ENCODE measurements around the gene KIF25. TPM values are rescaled to one million over a fixed set of nuclear protein-coding genes. Genes with fewer than 3 reads are reported as not detected.

The KIF25 gene
- total RNA-seq, 1 experiment from 2014 or later, result 0.59 TPM

DNA sequence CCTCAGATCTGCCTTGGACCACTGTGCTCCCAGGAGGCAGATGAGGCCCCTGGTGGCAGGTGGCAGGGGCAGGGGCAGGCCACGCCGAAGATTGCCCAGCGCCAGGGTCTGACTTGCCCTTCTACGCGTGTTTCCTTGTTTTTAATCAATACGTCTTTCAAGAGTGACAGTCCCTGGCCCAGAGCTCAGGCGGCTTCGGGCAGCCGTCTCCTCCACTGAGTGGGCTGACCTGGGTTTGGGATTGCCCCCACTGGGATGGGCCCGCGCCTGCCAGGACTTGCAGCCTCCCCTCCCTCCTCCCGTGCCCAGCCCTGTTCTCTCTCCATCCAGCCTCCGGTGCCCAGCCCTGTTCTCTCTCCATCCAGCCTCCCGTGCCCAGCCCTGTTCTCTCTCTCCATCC lies 60.4 kb downstream of the KIF25 start:
- TF ChIP-seq, protein P1, sequence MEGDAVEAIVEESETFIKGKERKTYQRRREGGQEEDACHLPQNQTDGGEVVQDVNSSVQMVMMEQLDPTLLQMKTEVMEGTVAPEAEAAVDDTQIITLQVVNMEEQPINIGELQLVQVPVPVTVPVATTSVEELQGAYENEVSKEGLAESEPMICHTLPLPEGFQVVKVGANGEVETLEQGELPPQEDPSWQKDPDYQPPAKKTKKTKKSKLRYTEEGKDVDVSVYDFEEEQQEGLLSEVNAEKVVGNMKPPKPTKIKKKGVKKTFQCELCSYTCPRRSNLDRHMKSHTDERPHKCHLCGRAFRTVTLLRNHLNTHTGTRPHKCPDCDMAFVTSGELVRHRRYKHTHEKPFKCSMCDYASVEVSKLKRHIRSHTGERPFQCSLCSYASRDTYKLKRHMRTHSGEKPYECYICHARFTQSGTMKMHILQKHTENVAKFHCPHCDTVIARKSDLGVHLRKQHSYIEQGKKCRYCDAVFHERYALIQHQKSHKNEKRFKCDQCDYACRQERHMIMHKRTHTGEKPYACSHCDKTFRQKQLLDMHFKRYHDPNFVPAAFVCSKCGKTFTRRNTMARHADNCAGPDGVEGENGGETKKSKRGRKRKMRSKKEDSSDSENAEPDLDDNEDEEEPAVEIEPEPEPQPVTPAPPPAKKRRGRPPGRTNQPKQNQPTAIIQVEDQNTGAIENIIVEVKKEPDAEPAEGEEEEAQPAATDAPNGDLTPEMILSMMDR (conservative IDR thresholded peaks at IDR 0.05), result no peak
- H3T11ph ChIP-seq (ENCODE audit: low read length), result no peak overlapping the region
- H2AK5ac ChIP-seq (ENCODE audit: insufficient read length, low read length), result no peak overlapping the region
- no peak overlapping the region for H2AFZ ChIP-seq (ENCODE audit: low read length)
- no peak overlapping the region for H3K4me2 ChIP-seq (ENCODE audit: insufficient read depth, insufficient read length, low read length)
- H3K79me2 ChIP-seq (ENCODE audit: insufficient read depth, low read length), result no peaks in the 10 kb centered on the region
- H3K27ac ChIP-seq (ENCODE audit: insufficient read length, low read depth, low read length), result no peak overlapping the region
- no peak overlapping the region for H4K5ac ChIP-seq (ENCODE audit: insufficient read length, low read depth, low read length)
- Mint-ChIP-seq H3K27ac (no peak overlapping the region), H3K9me3 (no peaks in the 10 kb centered on the region), H3K27me3 (ENCODE audit: low read depth) (no peaks in the 10 kb centered on the region; the same call in 1 of the 2 replicates), H3K36me3 (ENCODE audit: insufficient read depth in 1 of 3, low read depth in 3 of 3) (no peaks in the 10 kb centered on the region; a peak in 1 of 7 replicates), H3K4me1 (peaks cover 0 to 2% of the 10 kb centered on the region in 2 experiments; a peak in 1 of 4 replicates), H3K4me3 (no peak overlapping the region)
- H4K20me1 ChIP-seq (ENCODE audit: control insufficient read depth, insufficient read depth, insufficient read length), result peaks cover 2% of the 10 kb centered on the region
- H3K23ac ChIP-seq (ENCODE audit: insufficient read length, low read depth, low read length), result no peak overlapping the region
- no peak overlapping the region for H4K91ac ChIP-seq (ENCODE audit: insufficient read length, low read depth, low read length)
- no peak overlapping the region for H3K4ac ChIP-seq (ENCODE audit: low read depth, low read length)
- WGBS (ENCODE audit: extremely low coverage, insufficient read length, low lambda C conversion rate), result no CpG with 5 or more reads among the region's 14 CpGs
- H3K18ac ChIP-seq (ENCODE audit: insufficient read length, low read depth, low read length), result no peak overlapping the region
- no peak overlapping the region for H2BK12ac ChIP-seq (ENCODE audit: insufficient read length, low read depth, low read length)
- DNase-seq, result no peak
- H3K9me3 ChIP-seq (ENCODE audit: control insufficient read depth, low read depth, low read length), result no peaks in the 10 kb centered on the region
- no peaks in the 10 kb centered on the region for H3K79me1 ChIP-seq (ENCODE audit: insufficient read depth, low read depth, low read length, poor library complexity, severe bottlenecking)
- H3K14ac ChIP-seq (ENCODE audit: insufficient read depth, low read length), result no peak overlapping the region
- no peak overlapping the region for H3K9ac ChIP-seq (ENCODE audit: extremely low read depth, insufficient read length, low read length)
- no peaks in the 10 kb centered on the region for H3K27me3 ChIP-seq (ENCODE audit: insufficient read depth, low read length)
- no peak overlapping the region for H2BK15ac ChIP-seq (ENCODE audit: low read depth, low read length)
- H3K4me1 ChIP-seq (ENCODE audit: insufficient read depth, low read length), result no peaks in the 10 kb centered on the region
- H2BK20ac ChIP-seq (ENCODE audit: low read depth, low read length, poor library complexity, severe bottlenecking), result no peak overlapping the region
- H4K8ac ChIP-seq (replicated peaks; ENCODE audit: insufficient read length, low read depth, low read length), result no peak overlapping the region
- H2BK5ac ChIP-seq (ENCODE audit: insufficient read length, low read length), result no peak overlapping the region
- H2BK120ac ChIP-seq (ENCODE audit: low read depth, low read length, poor library complexity, severe bottlenecking), result no peak overlapping the region
- no peaks in the 10 kb centered on the region for H3K23me2 ChIP-seq (ENCODE audit: insufficient read length, low read depth, low read length, poor library complexity, severe bottlenecking)
- no peak overlapping the region for H3K56ac ChIP-seq (ENCODE audit: insufficient read length, low read depth, low read length)

Measured in H9 (cell line).